ENCODE results near the gene SUSD6.

DNA sequence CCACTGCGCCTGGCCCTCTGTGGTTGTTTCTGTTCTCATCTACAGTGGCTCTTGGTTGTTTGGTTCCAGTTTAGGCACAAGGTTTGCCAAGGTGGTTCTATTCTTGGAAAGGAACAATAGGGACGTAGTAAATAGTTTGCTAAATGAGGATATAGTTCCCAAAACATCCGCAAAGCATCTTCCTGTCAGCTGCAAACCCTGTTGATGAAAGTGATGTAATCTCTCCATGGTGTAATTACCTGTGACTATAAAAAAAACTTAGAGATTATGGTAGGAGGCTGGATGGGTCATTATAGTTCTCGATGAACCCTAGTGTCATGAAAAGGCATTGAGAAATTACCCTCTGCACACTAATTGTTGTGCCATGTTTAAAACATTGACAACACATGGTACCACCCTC, 52.9 kb downstream of the SUSD6 start:
- TF ChIP-seq, protein P1, sequence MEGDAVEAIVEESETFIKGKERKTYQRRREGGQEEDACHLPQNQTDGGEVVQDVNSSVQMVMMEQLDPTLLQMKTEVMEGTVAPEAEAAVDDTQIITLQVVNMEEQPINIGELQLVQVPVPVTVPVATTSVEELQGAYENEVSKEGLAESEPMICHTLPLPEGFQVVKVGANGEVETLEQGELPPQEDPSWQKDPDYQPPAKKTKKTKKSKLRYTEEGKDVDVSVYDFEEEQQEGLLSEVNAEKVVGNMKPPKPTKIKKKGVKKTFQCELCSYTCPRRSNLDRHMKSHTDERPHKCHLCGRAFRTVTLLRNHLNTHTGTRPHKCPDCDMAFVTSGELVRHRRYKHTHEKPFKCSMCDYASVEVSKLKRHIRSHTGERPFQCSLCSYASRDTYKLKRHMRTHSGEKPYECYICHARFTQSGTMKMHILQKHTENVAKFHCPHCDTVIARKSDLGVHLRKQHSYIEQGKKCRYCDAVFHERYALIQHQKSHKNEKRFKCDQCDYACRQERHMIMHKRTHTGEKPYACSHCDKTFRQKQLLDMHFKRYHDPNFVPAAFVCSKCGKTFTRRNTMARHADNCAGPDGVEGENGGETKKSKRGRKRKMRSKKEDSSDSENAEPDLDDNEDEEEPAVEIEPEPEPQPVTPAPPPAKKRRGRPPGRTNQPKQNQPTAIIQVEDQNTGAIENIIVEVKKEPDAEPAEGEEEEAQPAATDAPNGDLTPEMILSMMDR (IDR thresholded peaks at IDR 0.05): no peak
- no peak for TF ChIP-seq POLR2A (IDR thresholded peaks at IDR 0.05)

Data from lower leg skin (tissue), 3 donors.